Coronary artery (tissue), 2 donors: ENCODE data around the gene CPSF4.

Source experiments
- DNase-seq: peaks from one replicate; pipeline ENCODE4 v3.0.0-alpha.2; 2017; ENCODE audit warnings: low spot score
- H3K27ac ChIP-seq, 2 donors: fragments of 200-600 bp; sonication (generic); one replicate each; pipeline ENCODE4 v1.5.1; 2016 to 2019
- H3K4me3 ChIP-seq: fragments of 200-600 bp; sonication (generic); 2 replicates; pipeline ENCODE4 v1.5.1; 2016; ENCODE audit warnings: mild to moderate bottlenecking, moderate library complexity
- TF ChIP-seq, protein P1 (sequence below): fragments of 200-600 bp; sonication (generic); IDR thresholded peaks from one replicate; pipeline ENCODE4 v1.5.1; 2019; ENCODE audit warnings: antibody characterized with exemption

The CPSF4 gene

DNA sequence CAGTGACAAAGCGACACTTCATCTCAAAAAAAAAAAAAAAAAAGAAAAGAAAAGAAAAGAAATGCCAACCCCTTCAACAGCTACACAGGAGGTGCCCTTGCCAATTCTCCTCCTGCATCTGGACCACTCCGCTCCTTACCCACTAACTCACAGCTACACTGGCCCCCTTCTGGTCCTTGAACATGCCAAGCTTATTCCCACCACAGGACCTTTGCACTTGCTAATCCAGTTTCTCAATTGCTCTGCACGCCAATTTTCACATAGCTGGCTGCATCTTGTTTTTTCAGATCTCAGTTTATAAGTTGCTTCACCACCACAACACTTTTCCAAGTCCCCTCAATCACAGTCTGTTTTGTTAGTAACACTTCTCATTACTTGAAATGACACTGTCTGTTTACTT is 35.9 kb upstream of the CPSF4 start:
- Histone ChIP-seq H3K4me3 (no peak overlapping the region), H3K27ac (no peak overlapping the region)
- TF ChIP-seq, protein P1, sequence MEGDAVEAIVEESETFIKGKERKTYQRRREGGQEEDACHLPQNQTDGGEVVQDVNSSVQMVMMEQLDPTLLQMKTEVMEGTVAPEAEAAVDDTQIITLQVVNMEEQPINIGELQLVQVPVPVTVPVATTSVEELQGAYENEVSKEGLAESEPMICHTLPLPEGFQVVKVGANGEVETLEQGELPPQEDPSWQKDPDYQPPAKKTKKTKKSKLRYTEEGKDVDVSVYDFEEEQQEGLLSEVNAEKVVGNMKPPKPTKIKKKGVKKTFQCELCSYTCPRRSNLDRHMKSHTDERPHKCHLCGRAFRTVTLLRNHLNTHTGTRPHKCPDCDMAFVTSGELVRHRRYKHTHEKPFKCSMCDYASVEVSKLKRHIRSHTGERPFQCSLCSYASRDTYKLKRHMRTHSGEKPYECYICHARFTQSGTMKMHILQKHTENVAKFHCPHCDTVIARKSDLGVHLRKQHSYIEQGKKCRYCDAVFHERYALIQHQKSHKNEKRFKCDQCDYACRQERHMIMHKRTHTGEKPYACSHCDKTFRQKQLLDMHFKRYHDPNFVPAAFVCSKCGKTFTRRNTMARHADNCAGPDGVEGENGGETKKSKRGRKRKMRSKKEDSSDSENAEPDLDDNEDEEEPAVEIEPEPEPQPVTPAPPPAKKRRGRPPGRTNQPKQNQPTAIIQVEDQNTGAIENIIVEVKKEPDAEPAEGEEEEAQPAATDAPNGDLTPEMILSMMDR = no peak
- no peak for DNase-seq

DNA sequence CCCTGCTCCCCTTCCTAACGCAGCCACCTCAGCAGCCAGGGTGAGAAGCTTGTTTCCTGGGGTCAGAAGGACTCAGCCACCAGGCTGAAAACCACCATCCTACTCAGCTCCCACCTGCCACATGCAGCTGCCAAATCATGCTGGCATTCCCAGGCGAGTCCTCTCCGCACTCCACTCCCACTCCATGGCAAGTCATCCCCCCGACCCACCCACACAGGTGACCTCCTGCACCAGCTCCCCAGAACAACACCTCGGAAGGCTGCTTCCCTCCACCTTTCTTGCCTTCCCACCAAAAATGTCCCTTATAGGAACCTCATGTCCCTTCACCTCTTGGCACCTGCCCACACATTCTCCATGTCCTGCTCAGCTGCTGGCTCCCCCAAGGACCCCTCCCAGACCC is 35.0 kb upstream of the CPSF4 start:
- TF ChIP-seq, protein P1 = no peak
- no peak overlapping the region for H3K4me3 ChIP-seq
- DNase-seq = no peak
- H3K27ac ChIP-seq = no peak overlapping the region

DNA sequence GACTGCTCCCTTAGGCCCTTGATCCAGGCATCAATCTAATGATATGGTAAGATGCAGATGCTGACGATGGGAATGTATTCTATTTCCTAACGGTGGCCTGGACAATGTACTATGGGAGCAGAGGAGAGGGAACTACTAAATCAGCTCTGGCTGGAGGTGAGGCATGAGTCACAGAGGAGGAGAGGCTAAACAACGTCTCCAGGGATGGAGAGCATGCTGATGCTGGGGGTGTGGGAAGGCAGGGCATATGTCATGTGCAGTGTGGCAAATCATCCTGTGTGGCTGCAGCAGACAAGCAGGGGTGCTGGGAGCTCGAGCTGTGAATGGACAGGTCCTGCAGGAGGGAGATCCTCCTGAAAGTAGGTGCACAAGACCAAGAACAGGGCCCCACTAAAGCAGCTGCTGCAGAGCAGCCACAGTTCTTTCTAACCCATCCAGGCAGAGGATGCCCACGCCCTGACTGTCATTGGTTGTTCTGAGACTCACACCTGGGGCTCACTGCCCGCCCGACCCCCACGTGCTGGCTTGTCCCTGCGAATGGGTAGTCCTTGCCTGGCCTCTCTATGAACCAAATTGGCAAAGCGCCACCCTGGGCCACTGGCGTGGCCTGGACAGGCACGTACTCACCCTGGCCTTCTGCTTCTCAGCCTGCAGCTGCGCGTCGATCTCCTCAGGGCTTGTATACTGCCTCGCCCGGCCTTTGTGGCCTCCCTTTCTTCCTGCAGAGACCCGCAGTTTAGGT is 34.3 kb upstream of the CPSF4 start:
- H3K4me3 ChIP-seq = no peak overlapping the region
- TF ChIP-seq, protein P1 = no peak
- no peak overlapping the region for H3K27ac ChIP-seq
- DNase-seq = no peak

DNA sequence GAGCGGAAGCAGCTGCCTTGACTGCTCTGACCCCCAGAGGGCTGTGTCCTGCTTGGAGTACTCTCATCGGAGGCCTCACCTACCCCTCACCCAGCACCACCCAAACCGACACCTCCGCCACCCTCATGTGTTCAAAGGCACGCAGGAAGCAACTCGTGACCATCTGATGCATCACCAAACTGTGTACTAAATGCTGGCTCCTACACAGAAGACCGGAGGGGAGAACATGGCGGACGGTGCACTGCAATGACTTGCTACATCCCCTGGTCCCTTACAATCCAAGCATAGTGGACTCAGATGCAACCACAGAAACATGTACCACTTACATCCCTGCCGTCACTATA is 33.8 kb upstream of the CPSF4 start:
- TF ChIP-seq, protein P1 = no peak
- no peak for DNase-seq
- Histone ChIP-seq H3K27ac (no peak overlapping the region), H3K4me3 (no peak overlapping the region)

DNA sequence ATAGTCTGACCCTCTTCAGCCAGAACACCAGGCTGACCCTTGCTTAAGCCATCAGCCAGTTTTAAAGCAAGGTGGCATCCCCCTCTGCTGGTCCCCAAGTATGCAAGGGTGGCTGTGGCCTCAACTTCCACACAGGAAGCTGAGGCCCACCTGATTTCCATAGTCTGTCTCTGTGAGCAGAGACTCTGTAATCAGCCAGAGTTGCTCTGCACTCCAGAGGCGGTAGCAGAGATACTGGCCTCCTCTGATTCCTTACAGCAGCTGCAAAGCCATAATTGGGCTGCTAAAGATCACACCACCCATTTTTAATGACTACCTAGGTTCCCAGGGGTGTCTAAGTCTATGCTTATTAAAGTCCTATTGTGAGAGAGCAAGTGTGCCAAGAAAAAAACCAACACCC is 32.2 kb upstream of the CPSF4 start:
- TF ChIP-seq, protein P1 = no peak
- Histone ChIP-seq H3K27ac (peak overlapping the region in 1 of 2 donors; percentile 86), H3K4me3 (no peak overlapping the region)
- no peak for DNase-seq

DNA sequence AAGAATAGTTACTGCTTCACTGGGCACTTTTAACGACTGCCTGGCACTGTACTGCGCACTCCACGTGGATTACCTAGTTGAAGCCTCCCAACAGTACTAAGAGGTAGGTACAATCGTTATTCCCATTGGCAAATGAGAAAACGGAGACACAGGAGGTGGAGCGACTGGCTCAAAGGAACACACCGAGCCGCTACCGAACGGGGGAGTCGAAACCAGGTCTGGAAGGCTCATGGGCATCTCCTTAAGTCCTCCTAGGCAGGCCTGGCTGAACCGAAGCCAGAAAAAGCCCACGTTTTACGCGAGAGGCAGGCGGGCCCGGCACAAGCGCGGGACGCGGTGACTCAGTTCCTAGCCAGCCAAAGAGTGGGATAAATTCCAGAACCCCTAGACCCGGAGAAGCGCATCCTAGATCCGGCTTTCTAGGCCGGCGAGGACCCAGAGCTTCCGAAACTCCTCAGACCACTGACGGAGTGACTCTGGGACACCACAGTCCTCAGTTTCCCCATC is 30.8 kb upstream of the CPSF4 start:
- peak; percentile 86 for DNase-seq
- TF ChIP-seq, protein P1 = no peak

More for the DNA sequence above, 30.8 kb upstream of the CPSF4 start:
- Histone ChIP-seq H3K4me3 (peak overlapping the region; percentile 96), H3K27ac (peak overlapping the region; percentile 86 to 95)
